Gastroesophageal sphincter (tissue), 4 donors: ENCODE data around the gene ZSCAN16. TPM values are rescaled to one million over a fixed set of nuclear protein-coding genes. Genes with fewer than 3 reads are reported as not detected.
A peak's percentile ranks its signal among the peaks of the same experiment; 100 is the strongest.

Experiments used
- ATAC-seq: fragments of 150-250 bp; one replicate; pipeline ENCODE4 v1.9.1; 2016; ENCODE audit warnings: mild to moderate bottlenecking, moderate library complexity
- H3K27ac ChIP-seq, 4 donors: fragments of 200-600 bp; sonication (generic) in 3 of 4; 1 replicate in 3 of 4; 2 replicates in 1 of 4; pipeline ENCODE4 v1.5.1; 2016 to 2019
- H3K27me3 ChIP-seq: fragments of 200-600 bp; sonication (generic); one replicate; pipeline ENCODE4 v1.5.1; 2019
- H3K36me3 ChIP-seq, 2 donors: fragments of 200-600 bp; sonication (generic); one replicate each; pipeline ENCODE4 v1.5.1; 2019; ENCODE audit warnings: control low read depth in 1 of 2
- H3K4me1 ChIP-seq, 3 donors: fragments of 200-600 bp; sonication (generic); 1 replicate in 2 of 3; 2 replicates in 1 of 3; pipeline ENCODE4 v1.5.1; 2016 to 2019; ENCODE audit warnings: control low read depth in 2 of 3
- H3K4me3 ChIP-seq, 2 donors: fragments of 200-600 bp; sonication (generic); one replicate each; pipeline ENCODE4 v1.5.1; 2019; ENCODE audit warnings: mild to moderate bottlenecking in 1 of 2, moderate library complexity in 1 of 2
- H3K9me3 ChIP-seq, 3 donors: fragments of 200-600 bp; sonication (generic); one replicate each; pipeline ENCODE4 v1.5.1; 2017 to 2019; ENCODE audit warnings: control low read depth in 2 of 3
- EP300 ChIP-seq: sonication (generic); formaldehyde crosslinking; IDR thresholded peaks from one replicate; pipeline ENCODE4 v1.6.1; 2017; ENCODE audit warnings: antibody characterized with exemption, mild to moderate bottlenecking
- POLR2A ChIP-seq, 2 donors: fragments of 450-650 bp; IDR thresholded peaks; one replicate each; pipeline ENCODE4 v1.6.1; 2017; ENCODE audit warnings: antibody characterized with exemption in 2 of 2, mild to moderate bottlenecking in 2 of 2, moderate library complexity in 1 of 2
- POLR2AphosphoS5 ChIP-seq: sonication (generic); formaldehyde crosslinking; IDR thresholded peaks from one replicate; pipeline ENCODE4 v1.6.1; 2017; ENCODE audit warnings: antibody characterized with exemption
- WGBS, 2 donors: methylation state at CpG; one replicate each; pipeline ENCODE4 v1.1.5; 2018; ENCODE audit warnings: low coverage in 1 of 2; 5-methylcytosine and 5-hydroxymethylcytosine counted together
- total RNA-seq, 4 donors: library from RNA; depleted of rRNA; stranded (reverse); fragments of >200 nt; gene quantifications; one replicate each; pipeline ENCODE4 v1.1.0, GENCODE V29; 2016
- TF ChIP-seq, protein P1 (sequence below), 4 experiments: fragments of 200-600 bp in 2 of 4; fragments of 450-650 bp in 2 of 4; sonication (generic) in 1 of 4; IDR thresholded peaks; one replicate each; pipeline ENCODE4 v1.5.1; 2017 to 2019; ENCODE audit warnings: antibody characterized with exemption in 4 of 4, mild to moderate bottlenecking in 2 of 4, moderate library complexity in 2 of 4

The ZSCAN16 gene
- total RNA-seq, 4 donors from 2014 or later, result 4.4 to 7.1 (median 5.0) TPM

DNA sequence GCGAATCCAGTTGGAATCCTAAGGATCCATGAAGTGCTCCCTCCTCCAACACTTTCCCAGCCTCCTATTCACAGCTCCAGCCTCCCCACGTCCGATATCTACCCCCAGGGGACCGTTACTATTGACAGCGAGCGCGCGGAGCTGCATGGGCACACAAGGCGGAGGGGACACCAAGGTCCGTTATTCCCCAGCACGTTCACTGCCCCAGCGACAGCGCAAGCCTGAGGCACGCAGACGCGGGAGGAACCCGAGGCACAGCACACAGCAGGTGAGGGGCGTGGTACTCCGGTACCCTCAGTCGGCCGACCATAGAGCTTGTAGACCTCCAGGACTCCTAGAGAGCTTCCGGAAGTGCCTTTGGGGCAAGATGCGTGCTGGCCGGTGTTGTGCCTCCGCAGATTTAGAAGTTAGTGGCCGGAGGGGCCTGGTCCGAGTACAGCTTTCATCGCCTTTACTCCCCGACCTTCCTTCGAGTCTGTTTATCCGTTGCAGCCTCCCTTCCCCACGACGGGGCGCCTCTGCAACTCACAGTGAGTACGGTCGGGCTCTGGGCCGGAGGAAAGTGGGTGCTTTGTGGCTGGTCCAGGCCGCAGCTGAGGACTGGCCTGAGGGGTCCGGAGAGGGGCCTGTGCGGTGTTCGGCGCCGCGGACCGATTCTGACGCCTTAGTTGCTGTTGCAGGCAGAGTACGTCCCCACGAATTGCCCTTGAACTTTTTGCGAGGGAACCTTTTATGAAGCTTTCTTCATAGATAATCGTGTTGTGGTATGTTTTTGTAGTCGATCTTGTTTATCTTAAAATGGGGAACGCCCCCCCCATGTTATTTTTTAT, 17.3 kb downstream of the ZSCAN16 start, which contains the start of gene ZKSCAN8:
Gene ZKSCAN8, plus strand, starts transcription at position 384 of the 830 bp plus-strand sequence. CDS start 6,525 bp downstream, outside the sequence.
- H3K27ac ChIP-seq, result peak within 1 kb of the TSS; percentile 77 to 89 (median 86)
- H3K9me3 ChIP-seq, result no peaks in the 10 kb centered on the region
- WGBS, 2 donors, result 0% methylated on average over 12 to 14 of the region's 52 CpGs
- TF ChIP-seq EP300 (no peak), POLR2AphosphoS5 (peak; percentile 49), POLR2A (IDR thresholded peaks at IDR 0.05) (peak in 1 of 2 donors; percentile 48)
- TF ChIP-seq, protein P1, sequence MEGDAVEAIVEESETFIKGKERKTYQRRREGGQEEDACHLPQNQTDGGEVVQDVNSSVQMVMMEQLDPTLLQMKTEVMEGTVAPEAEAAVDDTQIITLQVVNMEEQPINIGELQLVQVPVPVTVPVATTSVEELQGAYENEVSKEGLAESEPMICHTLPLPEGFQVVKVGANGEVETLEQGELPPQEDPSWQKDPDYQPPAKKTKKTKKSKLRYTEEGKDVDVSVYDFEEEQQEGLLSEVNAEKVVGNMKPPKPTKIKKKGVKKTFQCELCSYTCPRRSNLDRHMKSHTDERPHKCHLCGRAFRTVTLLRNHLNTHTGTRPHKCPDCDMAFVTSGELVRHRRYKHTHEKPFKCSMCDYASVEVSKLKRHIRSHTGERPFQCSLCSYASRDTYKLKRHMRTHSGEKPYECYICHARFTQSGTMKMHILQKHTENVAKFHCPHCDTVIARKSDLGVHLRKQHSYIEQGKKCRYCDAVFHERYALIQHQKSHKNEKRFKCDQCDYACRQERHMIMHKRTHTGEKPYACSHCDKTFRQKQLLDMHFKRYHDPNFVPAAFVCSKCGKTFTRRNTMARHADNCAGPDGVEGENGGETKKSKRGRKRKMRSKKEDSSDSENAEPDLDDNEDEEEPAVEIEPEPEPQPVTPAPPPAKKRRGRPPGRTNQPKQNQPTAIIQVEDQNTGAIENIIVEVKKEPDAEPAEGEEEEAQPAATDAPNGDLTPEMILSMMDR (IDR thresholded peaks at IDR 0.05), result peak in 1 of 4 experiments; percentile 6
- H3K27me3 ChIP-seq, result no peaks in the 10 kb centered on the region
- peaks cover 0 to 19% of the 10 kb centered on the region in 2 donors for H3K36me3 ChIP-seq
- peak; percentile 79 for ATAC-seq
- H3K4me3 ChIP-seq, result peak within 1 kb of the TSS; percentile 86 to 100
- peaks cover 17 to 63% (median 20%) of the 10 kb centered on the region in 3 donors for H3K4me1 ChIP-seq

DNA sequence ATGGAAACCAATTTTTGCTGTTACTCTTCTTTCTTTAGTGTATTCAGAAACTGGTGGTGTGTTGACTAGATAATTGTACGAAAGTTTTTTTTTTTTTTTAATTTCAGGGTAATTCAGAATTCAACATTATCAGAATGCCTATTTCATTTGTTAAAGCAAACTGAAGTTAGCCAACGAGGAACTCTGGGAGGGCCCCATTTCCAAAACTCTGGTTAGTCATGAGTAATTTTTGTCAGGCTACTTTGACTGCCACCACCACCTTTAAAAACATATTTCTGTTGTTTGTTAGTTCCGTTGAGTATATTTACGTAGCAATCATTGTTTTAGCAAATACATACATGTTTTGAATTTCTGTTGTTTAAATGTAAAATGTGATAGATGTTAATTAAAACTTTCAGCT, 18.0 kb downstream of the ZSCAN16 start:
- H3K9me3 ChIP-seq, result no peaks in the 10 kb centered on the region
- peaks cover 17 to 62% (median 20%) of the 10 kb centered on the region in 3 donors for H3K4me1 ChIP-seq
- no peaks in the 10 kb centered on the region for H3K27me3 ChIP-seq
- peak overlapping the region; percentile 86 to 100 for H3K4me3 ChIP-seq
- H3K27ac ChIP-seq, result peak overlapping the region in 3 of 4 donors; percentile 84 to 89 (median 88)
- no peak for ATAC-seq
- H3K36me3 ChIP-seq, result peaks cover 0 to 19% of the 10 kb centered on the region in 2 donors
- TF ChIP-seq EP300 (no peak), POLR2AphosphoS5 (no peak), POLR2A (IDR thresholded peaks at IDR 0.05) (no peak)
- TF ChIP-seq, protein P1 (IDR thresholded peaks at IDR 0.05), result no peak
- 13 to 14% methylated on average over 3 to 4 of the region's 4 CpGs for WGBS, 2 donors

DNA sequence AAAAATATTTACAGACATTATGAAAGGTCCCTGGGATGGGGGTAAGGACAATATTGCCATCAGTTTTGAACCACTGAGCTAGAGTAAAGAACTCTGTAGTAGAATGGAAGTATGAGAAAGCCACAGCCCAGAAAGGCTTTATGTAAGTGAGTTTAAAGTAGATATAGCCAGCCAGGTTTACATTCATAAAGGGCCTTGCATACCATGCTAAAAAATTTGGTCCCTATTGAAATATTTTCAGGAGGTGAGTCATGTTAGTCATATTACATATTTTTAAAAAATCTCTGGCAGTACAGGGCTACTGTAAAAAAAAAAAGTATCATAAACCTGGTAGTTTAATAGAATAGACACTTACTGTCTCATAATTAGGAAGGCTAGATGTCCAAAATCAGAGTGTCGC, 20.8 kb downstream of the ZSCAN16 start:
- no peak for ATAC-seq
- H3K27ac ChIP-seq, result no peak overlapping the region
- no peak overlapping the region for H3K4me3 ChIP-seq
- no peaks in the 10 kb centered on the region for H3K9me3 ChIP-seq
- WGBS, 2 donors, result 100% methylated on average over 1 of the region's 1 CpG
- peaks cover 11 to 46% (median 15%) of the 10 kb centered on the region in 3 donors for H3K4me1 ChIP-seq
- TF ChIP-seq, protein P1 (IDR thresholded peaks at IDR 0.05), result no peak
- TF ChIP-seq EP300 (no peak), POLR2A (IDR thresholded peaks at IDR 0.05) (no peak), POLR2AphosphoS5 (no peak)
- peaks cover 0 to 42% of the 10 kb centered on the region in 2 donors for H3K36me3 ChIP-seq
- no peaks in the 10 kb centered on the region for H3K27me3 ChIP-seq

DNA sequence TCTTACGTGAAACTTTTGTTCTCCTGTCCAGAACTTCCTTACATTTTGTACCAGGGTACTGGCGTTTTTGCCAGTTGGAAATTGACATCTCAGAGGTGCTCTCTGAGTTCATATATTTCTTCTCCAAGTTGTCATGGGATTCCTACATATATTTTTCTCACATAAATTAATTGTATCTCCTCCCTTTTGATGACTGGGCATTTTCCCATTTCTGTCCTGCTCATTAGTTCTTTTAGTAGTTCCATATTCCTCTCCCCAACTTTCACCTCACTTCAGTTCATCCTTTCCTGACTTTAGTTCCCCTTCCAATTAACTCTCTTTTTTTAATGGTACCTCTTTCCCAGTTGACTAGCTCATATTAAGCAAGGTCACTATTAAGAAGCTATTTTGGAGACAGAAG, 28.1 kb downstream of the ZSCAN16 start:
- no peaks in the 10 kb centered on the region for H3K9me3 ChIP-seq

More for the DNA sequence above, 28.1 kb downstream of the ZSCAN16 start:
- H3K27ac ChIP-seq, result no peak overlapping the region
- no peak overlapping the region for H3K4me3 ChIP-seq
- ATAC-seq, result no peak
- no peaks in the 10 kb centered on the region for H3K27me3 ChIP-seq
- peaks cover 6 to 96% of the 10 kb centered on the region in 2 donors for H3K36me3 ChIP-seq
- TF ChIP-seq, protein P1 (IDR thresholded peaks at IDR 0.05), result no peak
- 86 to 100% methylated on average over 1 to 2 of the region's 2 CpGs for WGBS, 2 donors
- no peaks in the 10 kb centered on the region for H3K4me1 ChIP-seq
